ENCODE results near the gene PLEKHH1.

GRCh38 chr14:67487332-67487731, 45.8 kb upstream of the PLEKHH1 start:
- TF ChIP-seq SP1 (IDR thresholded peaks at IDR 0.05; ENCODE audit: low read depth) (no peak), RAD21 (IDR thresholded peaks at IDR 0.05; ENCODE audit: low read depth) (no peak), CTCF (IDR thresholded peaks at IDR 0.05 in 2 of 3, conservative IDR thresholded peaks at IDR 0.05 in 1 of 3; ENCODE audit: borderline replicate concordance in 1 of 3, insufficient read depth in 1 of 3, low read depth in 2 of 3, low read length in 2 of 3) (no peak), CEBPB (IDR thresholded peaks at IDR 0.05; ENCODE audit: low read depth) (no peak), POLR2AphosphoS5 (IDR thresholded peaks at IDR 0.05; ENCODE audit: low read depth, low read length) (no peak), EZH2phosphoT487 (IDR thresholded peaks at IDR 0.05; ENCODE audit: borderline replicate concordance) (no peak), CBX3 (IDR thresholded peaks at IDR 0.05; ENCODE audit: low read depth) (no peak), SIN3A (IDR thresholded peaks at IDR 0.05; ENCODE audit: low read depth) (no peak)
- TF ChIP-seq, protein P1, sequence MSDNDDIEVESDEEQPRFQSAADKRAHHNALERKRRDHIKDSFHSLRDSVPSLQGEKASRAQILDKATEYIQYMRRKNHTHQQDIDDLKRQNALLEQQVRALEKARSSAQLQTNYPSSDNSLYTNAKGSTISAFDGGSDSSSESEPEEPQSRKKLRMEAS (IDR thresholded peaks at IDR 0.05) = no peak
